Activated gamma-delta T cell treated with anti-CD3 and anti-CD28 coated beads, Interleukin-2, amount 50 U/mL, for 16 hours (primary cell): ENCODE data around the gene ANKS1B.
"Not testable (repeated sequence)": the region's sequence is repeated elsewhere in the genome, so short reads cannot be mapped to it uniquely, and the experiment has no call there.

Source experiments
- DNase-seq: peaks from one replicate; pipeline ENCODE4 v3.0.0-alpha.2; 2020; ENCODE audit warnings: low read depth

The ANKS1B gene

DNA sequence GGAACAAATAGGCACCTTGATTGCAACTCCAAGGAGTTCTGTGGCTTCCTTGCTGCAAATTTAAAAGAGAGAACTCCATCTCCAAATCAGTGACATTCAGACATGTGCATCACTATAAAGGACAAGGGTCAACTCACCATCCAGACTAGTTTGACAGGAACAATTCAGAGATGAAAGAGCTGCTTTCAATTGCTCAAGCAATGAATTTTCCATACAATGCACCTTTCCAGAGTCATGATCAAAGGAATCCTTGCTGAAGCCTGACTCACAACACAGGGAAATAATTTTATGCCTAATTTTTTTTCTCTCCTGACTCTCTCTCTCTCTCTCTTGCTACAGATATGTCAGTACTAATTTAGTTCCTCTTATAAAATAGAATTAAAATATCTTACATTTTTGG lies 717.7 kb downstream of the ANKS1B start:
- DNase-seq, result no peak

DNA sequence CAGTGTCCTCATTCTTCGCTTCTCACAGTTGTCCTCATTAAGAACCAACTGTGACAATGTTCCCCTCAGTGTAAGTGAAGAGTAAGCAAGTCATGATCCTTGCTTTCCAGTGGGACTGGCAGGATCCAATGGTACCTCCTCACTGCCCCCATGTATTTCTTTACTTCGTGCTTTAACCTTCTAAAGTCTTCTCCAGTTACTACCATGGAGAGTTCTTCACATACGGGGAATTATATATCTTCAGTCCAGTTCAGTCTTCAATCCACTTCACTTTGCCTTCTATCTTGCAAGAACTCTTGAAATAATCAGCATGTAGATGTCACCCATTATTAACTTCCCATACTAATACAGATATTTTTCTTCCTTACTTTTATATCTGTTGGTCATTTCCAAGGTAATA lies 719.1 kb downstream of the ANKS1B start:
- DNase-seq, result no peak

DNA sequence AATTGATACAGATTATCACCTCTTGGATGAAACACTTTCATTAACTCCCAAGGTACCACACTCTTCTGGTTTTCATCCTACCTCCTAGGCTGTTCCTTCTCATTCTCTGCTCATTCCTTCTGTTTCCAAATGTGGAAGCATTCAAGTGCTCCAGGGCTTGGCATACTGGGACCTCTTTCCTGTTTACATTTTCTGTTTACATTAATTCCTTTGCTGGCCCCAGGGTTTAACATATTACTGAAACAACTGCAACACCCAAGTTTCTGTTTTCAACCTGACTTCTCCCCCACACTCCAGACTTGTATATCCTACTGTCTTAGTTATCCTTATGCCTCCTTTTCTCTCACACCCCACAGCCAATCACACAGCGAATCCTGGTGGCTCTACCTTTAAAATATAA lies 723.5 kb downstream of the ANKS1B start:
- no peak for DNase-seq

DNA sequence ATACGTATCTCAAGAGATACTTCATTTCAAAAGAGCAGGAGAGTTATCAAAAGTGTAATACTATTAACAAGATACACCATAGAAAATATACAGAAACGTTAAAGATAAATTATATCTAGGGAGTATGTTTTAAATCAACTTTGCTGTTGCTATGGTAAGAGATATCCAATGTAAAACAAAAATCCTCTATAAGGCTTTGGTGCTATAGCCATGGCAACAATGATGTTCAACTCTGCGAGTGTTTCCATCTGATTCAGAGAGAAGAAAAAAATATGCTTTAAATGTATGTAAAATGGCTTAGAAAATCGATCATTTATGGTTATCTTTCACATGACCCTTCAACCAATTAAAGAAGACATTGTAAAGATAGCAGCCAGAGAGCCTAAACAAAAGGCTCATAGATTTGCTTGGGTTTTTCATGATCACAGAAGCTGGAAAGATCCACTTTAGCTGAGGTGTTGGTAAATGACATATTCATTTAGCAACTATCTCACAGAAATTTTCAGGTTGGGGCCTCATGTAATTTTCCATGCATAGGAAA lies 724.2 kb downstream of the ANKS1B start:
- no peak for DNase-seq

DNA sequence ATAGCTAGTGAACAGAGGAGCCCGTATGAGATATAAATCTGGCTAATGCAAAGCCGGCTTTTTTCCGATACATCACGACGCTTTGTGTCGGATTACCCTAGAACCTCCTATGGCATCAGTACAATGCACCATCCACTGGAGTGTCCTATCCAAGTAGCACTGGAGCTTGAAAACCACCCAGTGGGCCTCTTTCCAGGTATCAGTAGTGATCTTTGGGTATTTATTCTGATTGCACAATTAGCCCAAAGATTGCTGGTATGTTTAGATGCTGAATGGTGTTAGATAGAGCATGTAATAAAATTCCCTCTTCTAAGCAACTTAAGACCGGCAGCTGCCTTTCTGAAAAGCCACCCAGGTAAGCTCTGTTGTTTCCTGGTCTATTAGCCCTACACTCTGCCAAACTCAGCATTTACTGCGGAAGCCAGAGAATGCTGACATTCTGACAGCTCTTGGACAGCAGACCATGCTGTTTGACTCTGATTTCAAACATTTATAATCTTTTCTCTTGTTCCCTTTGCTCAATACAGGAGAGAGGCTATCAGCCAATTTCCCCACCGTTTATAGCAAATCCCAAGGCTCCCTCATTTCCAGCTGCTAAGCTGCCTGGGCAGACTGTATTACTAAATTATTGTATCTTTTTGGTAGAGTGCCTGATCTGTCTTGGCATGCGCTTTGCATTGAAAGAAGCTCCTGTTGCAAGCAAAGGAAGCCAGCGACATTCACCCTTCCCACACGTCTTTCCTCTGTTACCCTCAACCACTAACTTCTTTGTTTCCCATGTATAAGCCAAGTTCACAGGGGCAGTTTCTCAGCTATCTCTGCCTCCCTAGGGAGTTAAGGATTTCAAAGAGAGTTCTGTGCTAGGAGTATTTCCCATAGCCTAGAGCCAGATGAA lies 725.4 kb downstream of the ANKS1B start:
- DNase-seq, result no peak

DNA sequence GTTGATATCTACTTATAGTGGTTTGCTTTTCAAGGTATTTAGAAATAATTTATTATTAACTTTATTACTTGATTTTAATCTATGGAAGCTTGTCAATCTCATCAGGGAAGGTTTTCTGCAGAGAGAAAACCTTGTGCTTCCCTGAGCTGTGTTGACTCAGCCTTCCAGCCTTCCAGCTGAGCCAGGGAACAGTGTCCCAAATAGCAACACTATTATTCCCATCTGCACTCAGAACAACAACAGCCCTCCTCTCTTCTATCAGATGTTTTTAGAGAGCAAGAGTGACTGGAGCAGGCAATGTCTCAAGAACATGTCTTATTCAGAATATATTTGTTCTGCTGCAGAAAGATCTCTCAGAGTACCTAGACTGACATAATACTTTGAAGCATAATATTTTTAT lies 727.1 kb downstream of the ANKS1B start:
- no peak for DNase-seq

DNA sequence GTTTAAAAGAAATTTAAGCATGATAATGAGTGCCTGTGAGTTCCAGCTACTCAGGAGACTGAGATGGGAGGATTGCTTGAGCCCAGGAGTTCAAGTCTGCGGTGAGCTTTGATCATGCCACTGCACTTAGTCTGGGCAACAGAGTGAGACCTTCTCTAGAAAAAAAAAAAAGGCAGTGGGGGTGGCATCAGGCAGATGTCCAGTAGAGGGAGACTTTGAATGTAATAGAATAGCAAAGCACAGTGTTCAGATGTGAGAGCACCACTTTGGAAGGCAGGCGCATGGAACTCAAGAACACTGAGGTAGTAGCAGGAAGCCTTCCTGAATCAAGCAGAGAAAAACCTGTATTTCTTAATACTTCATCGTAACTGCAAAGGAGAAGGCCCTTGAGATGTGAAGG lies 731.7 kb downstream of the ANKS1B start:
- no peak for DNase-seq

DNA sequence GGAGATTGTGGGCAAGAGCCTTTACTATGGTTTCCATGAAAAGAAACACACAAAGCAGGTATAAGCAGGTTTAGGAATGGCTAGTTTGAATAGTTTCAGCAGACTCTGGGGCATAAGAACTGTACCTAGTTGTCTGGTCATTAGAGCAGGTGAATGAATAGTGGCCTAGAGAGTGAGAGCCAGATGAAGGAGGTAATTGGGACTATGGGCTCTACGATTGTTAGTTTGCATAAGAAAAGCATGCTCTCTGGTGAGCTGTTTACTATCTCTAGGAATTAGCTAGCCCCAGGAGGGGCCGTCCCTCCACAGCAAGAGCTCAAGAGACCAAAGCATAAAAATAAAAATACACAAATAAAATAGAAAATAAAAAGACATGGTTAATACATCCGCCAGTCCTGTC lies 734.6 kb downstream of the ANKS1B start:
- DNase-seq, result no peak

DNA sequence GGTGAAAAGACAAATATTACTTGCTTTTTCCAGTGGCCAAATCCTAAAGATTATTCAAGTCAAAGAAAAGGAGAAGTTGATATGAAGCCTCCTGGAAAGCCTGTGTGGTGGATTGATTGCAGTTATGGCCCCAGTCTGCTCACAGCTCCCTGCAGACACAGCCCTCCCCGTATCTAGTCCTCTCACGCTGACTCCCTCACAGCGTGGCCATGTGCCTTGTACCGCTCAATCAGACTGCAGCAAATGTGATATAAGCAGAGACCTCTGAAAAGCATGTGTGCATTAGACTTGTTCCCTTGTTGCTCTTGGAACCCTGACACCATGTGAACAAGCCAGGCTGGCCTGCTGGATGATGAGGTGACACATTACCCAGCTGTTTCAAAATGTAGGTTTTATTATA lies 735.2 kb downstream of the ANKS1B start:
- no peak for DNase-seq

DNA sequence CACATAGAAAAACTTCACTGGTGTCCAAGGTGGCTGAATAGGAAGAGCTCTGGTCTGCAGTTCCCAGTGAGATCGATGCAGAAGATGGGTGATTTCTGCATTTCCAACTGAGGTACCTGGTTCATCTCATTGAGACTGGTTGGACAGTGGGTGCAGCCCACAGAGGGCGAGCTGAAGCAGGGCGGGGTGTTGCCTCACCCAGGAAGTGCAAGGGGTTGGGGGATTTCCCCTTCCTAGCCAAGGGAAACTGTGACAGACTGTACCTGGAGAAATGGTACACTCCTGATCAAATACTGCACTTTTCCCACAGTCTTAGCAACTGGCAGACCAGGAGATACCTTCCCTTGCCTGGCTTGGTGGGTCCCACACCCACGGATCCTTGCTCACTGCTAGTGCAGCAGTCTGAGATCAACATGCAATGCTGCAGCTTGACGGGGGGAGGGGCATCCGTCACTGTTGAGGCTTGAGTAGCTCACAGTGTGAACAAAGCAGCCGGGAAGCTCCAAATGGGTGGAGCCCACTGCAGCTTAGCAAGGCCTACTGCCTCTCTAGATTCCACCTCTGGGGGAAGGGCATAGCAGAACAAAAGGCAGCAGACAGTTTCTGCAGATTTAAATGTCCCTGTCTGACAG lies 746.7 kb downstream of the ANKS1B start:
- not testable (repeated sequence) for DNase-seq

DNA sequence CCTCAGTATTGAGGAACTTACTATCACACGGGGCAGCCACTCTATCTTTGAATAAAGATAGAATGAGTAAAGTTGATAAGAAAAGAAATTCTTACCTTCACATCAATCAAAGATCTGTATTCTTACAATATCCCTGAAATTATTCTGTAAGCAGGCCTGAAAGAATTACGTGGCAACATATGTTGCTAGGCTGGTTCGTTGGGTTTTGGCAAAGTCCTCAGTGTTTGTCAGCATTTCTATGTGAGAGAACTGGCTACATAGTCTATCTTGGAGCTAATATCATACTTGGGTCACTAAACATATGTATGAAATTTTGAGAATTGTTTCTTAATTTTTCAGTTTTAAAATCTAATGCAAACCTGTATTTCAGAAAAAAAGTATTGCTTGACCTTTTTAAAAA lies 749.4 kb downstream of the ANKS1B start:
- DNase-seq, result no peak

DNA sequence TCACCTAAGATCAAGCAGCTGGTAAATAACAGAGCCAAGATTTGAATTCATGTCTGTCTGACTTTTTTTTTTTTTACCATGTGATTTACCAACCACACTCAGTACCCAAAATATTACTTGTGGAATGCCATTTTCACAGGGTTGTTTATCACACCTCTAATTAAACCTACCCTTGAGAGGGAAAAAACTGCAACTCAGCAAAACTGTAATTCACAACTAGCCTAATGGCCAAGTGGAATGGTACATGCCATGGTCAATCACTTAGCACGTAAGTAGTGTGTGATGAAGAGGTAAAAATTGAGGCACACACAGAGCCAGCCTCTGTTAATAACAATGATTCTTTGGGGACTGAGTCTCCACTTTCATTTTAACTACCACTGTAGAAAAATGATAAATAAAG lies 750.0 kb downstream of the ANKS1B start:
- DNase-seq, result no peak

DNA sequence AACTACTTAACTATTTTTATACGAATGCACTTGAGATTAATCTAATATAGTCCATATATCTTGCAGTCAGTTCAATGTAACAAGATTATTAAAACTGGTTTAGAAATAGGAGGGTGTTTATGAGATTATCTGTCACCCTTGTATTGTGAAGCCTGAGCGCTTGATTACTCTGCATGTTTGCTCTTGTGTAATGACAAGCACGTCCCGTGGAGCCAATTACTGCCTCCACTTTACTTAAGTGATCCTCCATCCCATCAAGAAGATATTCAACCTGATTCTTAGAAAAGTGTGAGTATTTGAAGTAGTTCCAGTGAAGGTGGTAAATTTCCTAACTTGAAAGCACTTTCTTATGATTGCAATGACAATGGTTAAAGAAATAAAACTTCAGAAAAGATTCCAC lies 752.4 kb downstream of the ANKS1B start:
- DNase-seq, result no peak

DNA sequence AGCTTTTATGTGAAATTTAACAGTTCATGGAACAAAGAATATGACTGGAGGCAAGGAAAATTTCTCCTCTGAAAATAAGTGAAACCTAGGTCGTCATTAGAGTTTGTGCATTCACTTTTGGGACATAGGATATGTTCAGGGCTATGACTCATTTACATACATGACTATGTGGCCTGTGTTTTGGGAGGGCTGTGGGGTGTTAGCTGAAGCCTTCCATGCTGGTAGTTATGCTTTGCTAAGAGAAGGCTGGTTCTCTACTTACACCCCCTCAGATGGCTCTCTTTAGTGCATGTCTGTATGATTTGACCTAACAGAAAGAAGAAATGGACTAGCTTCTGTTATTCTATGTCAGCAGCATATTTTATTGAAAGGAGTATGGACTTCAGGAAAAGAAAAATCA lies 753.7 kb downstream of the ANKS1B start:
- DNase-seq, result no peak

DNA sequence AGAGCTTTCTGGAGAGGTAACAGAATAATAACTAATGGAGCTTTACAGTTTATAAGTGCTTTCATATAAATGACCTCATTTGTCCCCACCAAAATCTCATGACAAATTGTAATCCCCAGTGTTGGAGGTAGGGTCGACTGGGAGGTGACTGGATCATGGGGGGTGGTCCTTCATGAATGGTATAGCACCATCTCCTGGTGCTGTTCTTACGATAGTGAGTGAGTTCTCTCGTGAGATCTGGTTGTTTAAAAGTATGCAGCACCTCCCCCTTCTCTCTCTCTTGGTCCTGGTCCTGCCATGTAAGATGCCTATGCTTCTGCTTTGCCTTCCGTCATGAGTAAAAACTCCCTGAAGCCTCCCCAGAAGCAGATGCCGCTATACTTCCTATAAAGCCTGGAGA lies 760.5 kb downstream of the ANKS1B start:
- no peak for DNase-seq

DNA sequence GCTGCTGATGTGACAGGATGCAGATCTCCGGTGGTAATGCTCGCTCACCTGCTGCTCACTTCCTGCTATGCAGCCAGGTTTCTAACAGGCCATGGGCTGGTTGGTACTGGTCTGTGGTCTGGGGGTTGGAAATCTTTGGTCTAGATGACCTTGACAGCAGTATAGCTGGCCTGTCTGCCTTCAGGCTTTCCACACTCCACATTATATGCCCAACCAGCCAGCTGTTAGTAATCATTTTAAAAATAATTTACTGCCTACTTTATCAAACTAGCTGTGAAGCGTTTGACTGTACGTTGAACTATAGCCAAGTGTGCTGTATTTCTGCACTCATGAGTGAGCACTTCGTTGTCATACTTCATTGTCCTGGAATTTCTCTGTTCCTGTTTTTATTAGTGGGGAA lies 761.2 kb downstream of the ANKS1B start:
- DNase-seq, result no peak

DNA sequence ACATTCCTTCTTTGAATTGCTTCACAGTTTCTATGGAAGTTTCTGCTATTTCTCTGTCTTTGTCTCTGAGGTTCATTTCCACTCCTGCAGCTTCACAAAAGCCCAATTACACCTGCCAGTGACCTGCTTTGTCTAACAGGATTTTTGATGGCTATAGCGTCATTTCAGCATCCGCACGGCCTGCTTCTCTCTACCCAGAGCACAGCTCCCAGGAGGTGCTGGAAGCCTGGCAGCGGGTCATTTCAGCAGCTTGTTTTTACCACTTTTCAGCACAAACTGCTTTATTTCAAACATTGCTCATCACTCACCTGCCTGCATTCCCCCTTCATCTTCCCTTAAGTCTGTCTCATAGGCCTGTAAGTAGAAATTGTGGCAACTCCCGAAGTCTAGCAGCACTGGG lies 771.7 kb downstream of the ANKS1B start:
- no peak for DNase-seq

DNA sequence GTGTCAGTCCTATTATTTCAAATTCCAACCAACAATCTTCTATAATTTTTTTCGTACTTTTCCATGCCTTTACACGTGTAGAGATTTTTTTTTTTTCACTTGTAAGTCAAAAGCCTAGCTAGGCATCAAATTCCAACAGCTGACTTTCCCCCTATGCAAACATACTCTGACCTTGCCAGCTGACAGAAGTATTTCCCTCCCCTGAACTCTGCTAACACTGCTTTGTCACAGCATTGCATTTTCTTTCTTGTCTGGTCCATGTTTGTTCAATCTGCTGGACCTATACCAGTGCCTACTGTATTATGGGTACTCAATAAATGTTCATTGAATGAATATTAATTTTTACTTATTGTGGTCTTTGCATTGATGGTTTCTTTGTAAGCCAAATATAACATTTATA lies 772.5 kb downstream of the ANKS1B start:
- DNase-seq, result no peak

DNA sequence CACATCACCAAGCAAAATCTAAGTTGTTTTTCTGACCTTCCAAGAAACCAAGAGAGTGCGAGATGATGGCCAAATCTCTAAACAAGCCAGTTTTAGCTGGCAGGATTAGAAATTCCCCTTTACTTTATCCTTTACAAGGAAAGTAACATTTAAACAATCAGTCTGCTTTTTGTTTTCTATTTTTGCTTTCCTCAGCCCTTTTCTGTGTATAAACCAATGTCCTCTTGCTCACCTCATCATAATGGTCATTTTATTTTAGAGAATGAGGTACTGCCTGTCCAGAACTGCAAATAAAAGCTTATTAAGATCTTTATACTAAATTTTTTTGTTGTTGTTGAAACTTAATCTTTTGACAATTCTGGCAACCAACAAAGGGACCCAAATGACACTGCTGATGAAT lies 779.6 kb downstream of the ANKS1B start:
- DNase-seq, result no peak

DNA sequence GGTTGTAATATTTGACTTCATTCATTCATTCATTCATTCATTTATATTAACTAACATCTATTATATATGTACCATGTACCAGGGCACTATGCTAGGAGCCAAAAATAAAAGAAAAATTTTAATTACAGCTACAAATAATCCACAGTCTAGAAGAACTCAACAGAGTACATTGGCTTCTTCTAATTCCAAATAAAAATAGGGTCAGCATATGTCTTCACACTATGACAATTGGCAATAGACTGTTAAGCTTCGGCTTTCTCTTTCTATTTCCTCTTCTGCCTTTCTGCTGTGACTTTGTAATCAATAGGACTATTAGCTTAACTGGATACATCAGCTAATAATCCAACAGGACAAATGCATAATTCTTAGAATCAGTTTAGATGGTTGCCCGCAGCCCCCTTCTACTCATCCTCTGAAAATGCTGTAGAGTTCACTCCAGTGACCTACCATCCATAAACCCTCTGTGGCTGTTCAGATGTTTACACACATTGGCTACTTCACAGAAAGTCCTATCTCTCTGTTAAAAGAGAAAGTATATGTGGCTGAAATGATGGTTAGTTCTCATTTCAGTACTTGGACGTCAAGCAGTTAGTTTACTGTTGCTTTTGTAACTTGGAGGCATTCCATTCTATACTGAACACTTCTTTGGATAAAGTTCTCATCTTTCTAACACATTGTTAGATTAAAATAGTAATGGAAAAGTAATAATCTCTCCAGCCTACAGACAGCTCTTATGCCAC lies 782.7 kb downstream of the ANKS1B start:
- no peak for DNase-seq

DNA sequence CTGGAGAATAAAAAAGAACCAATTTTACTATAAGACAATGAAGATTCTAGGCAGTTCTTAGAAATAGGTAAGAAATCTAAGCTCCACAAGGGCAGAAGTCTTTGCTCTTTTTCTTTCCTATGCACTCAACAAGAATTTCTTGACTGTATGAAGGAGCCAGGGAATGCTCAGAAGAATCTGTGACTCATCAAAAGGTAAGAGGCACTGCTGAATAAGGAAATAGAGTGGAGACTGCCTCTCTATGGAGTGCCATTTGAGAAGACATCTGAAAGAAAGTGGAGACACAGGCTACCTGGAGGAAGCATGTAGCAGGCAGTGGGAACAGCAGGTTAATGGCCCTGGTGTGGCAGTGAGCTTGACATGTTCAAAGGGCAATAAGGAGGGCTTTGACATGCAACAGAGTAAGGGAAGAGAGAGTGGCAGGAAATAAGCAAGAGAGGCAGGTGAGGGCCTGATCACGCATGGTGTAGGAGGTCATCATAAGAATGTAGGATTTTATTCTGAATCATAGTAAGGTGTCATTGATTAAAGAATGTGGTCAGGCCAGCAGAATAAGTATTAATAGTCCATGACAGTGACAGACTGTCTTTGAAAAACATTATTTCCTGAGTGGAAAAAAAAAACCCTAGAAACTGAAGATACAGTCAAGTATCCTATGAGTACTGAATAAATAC lies 783.9 kb downstream of the ANKS1B start:
- no peak for DNase-seq

DNA sequence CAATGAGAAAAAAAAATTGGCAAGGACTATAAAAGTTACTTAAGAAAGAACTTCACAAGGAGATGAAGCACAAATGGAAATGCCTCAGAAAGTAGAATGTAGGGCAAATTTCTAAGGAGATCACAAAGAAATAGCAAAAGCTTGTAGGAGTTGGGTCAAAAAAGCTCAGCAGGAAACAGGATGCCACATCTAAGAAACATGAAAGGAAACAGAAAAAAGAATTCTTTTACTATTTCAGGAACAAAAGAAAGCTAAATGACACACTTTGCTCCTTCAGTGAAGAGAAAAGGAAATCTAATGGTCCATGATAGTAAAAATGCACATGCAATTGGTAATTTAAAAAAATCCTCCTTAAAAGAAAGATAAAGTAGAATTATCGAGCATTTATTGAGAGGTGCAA lies 789.3 kb downstream of the ANKS1B start:
- no peak for DNase-seq
